Tibial nerve (tissue), 4 donors: ENCODE results near the gene AVP. TPM values are rescaled to one million over a fixed set of nuclear protein-coding genes. Genes with fewer than 3 reads are reported as not detected.

Source experiments
- DNase-seq, 2 donors: peaks; one replicate each; pipeline ENCODE4 v3.0.0-alpha.2; 2019; ENCODE audit warnings: low spot score in 2 of 2
- H3K27ac ChIP-seq, 4 donors: fragments of 200-600 bp; sonication (generic) in 3 of 4; one replicate each; pipeline ENCODE4 v1.5.1; 2017 to 2019; ENCODE audit warnings: mild to moderate bottlenecking in 1 of 4
- H3K27me3 ChIP-seq, 2 donors: fragments of 200-600 bp; sonication (generic) in 1 of 2; one replicate each; pipeline versions ENCODE4 v1.5.1 to v1.6.0; 2017 to 2019
- H3K36me3 ChIP-seq, 3 donors: fragments of 200-600 bp; sonication (generic); one replicate each; pipeline ENCODE4 v1.5.1; 2018 to 2019
- H3K4me1 ChIP-seq, 4 donors: fragments of 200-600 bp; sonication (generic) in 3 of 4; one replicate each; pipeline ENCODE4 v1.5.1; 2017 to 2019
- H3K4me3 ChIP-seq, 4 donors: fragments of 200-600 bp; sonication (generic) in 3 of 4; one replicate each; pipeline ENCODE4 v1.5.1; 2017 to 2019; ENCODE audit warnings: mild to moderate bottlenecking in 1 of 4, moderate library complexity in 1 of 4
- H3K9me3 ChIP-seq, 4 donors: fragments of 200-600 bp; sonication (generic) in 3 of 4; one replicate each; pipeline ENCODE4 v1.5.1; 2017 to 2019
- CTCF ChIP-seq, 5 experiments: fragments of 200-600 bp in 3 of 5; fragments of 450-650 bp in 2 of 5; sonication (generic) in 3 of 5; IDR thresholded peaks; one replicate each; pipeline ENCODE4 v1.5.1; 2016 to 2019; ENCODE audit warnings: antibody characterized with exemption in 5 of 5, mild to moderate bottlenecking in 3 of 5, moderate library complexity in 2 of 5
- EP300 ChIP-seq, 2 donors: sonication (generic); formaldehyde crosslinking; IDR thresholded peaks; one replicate each; pipeline ENCODE4 v1.6.1; 2017; ENCODE audit warnings: antibody characterized with exemption in 2 of 2, mild to moderate bottlenecking in 1 of 2
- POLR2A ChIP-seq, 2 donors: fragments of 450-650 bp; IDR thresholded peaks; one replicate each; pipeline ENCODE4 v1.6.1; 2017; ENCODE audit warnings: antibody characterized with exemption in 2 of 2, mild to moderate bottlenecking in 2 of 2, moderate library complexity in 2 of 2
- WGBS, 2 donors: methylation state at CpG; one replicate each; pipeline ENCODE4 v1.1.5; 2018; 5-methylcytosine and 5-hydroxymethylcytosine counted together
- total RNA-seq, 4 donors: library from RNA; depleted of rRNA; stranded (reverse); fragments of >200 nt; gene quantifications; one replicate each; pipeline ENCODE4 v1.1.0, GENCODE V29; 2016

The AVP gene
- not detected for total RNA-seq

DNA sequence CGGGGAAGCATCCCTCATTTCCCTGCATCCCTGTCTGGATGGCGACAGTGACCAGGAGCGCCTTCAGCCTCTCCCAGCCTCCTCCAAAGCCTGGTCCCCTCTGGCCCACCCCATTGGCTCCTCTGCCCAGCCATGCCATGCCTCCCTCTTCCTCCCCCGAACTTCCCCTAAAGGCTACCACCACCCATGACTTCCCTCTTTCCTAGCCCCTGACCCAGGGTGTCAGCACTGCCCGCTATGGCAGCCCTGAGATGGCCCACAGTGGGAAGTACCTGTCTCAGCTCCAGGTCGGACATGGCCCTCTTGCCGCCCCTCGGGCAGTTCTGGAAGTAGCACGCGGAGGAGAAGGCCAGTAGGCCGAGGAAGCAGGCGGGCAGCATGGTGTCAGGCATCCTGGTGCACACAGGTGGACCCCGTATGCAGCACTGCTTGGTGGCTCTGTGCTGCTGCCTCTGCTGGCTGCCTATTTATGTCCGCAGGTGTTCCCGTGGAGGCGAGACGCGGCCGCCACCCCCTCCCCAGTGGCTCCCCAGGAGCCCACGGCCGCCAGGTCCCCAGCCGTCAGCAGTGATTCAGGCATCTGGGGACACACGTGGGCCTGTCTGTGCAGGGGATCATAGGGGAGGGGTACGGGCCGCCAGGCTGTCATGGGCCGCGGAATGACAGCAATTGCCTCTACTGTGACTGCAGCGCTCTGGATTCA, at the start of gene AVP:
Gene AVP (minus strand): TSS at position 442 of the 703 bp plus-strand sequence. CDS start 50 bp downstream, at position 392.
- TF ChIP-seq CTCF (IDR thresholded peaks at IDR 0.05) = no peak
- TF ChIP-seq POLR2A (IDR thresholded peaks at IDR 0.05) = no peak
- no peak for TF ChIP-seq EP300 (IDR thresholded peaks at IDR 0.05)
- no peak for DNase-seq
- no peak within 1 kb of the TSS for H3K27ac ChIP-seq
- WGBS, 2 donors = 69 to 86% methylated on average over 15 to 28 of the region's 28 CpGs
- no peak within 1 kb of the TSS for H3K4me3 ChIP-seq
- peaks cover 0 to 28% (median 2%) of the 10 kb centered on the region in 4 donors for H3K4me1 ChIP-seq
- peaks cover 0 to 60% of the 10 kb centered on the region in 2 donors for H3K27me3 ChIP-seq
- no peaks in the 10 kb centered on the region for H3K9me3 ChIP-seq
- H3K36me3 ChIP-seq = no peaks in the 10 kb centered on the region

GRCh38 chr20:3134151-3134550, 49.6 kb upstream of the AVP start:
- no peaks in the 10 kb centered on the region for H3K9me3 ChIP-seq
- no peak overlapping the region for H3K27ac ChIP-seq
- H3K27me3 ChIP-seq = no peaks in the 10 kb centered on the region
- 52 to 53% methylated on average over 3 of the region's 3 CpGs for WGBS, 2 donors
- H3K4me1 ChIP-seq = peaks cover 0 to 7% (median 0%) of the 10 kb centered on the region in 4 donors
- H3K36me3 ChIP-seq = no peaks in the 10 kb centered on the region
- no peak for DNase-seq
- no peak overlapping the region for H3K4me3 ChIP-seq
- TF ChIP-seq POLR2A (IDR thresholded peaks at IDR 0.05) (no peak), EP300 (IDR thresholded peaks at IDR 0.05) (no peak), CTCF (IDR thresholded peaks at IDR 0.05) (no peak)

DNA sequence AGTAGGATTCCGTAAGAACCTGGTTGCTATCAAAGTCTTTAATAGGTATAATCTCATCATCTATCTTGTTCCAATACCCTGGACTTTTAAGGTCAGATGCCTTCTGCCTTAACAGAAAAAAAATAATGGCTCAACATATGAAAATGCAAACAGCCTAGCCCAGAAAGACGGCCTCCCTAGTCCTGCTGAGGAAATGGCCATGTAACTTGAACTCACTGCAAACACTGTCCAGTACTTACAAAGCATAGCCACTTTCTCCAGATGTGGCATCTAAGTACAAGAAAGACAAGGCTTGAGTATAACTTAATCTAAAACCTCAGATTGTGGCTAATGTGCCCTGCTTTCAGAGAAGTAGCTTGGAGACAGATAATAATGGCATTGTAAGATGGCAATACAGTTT, 48.6 kb upstream of the AVP start:
- no peaks in the 10 kb centered on the region for H3K9me3 ChIP-seq
- no peaks in the 10 kb centered on the region for H3K36me3 ChIP-seq
- no peak overlapping the region for H3K27ac ChIP-seq
- TF ChIP-seq EP300 (IDR thresholded peaks at IDR 0.05) (no peak), POLR2A (IDR thresholded peaks at IDR 0.05) (no peak), CTCF (IDR thresholded peaks at IDR 0.05) (no peak)
- H3K27me3 ChIP-seq = no peaks in the 10 kb centered on the region
- 80 to 94% methylated on average over 2 of the region's 2 CpGs for WGBS, 2 donors
- no peak for DNase-seq
- H3K4me1 ChIP-seq = peaks cover 0 to 7% (median 0%) of the 10 kb centered on the region in 4 donors
- no peak overlapping the region for H3K4me3 ChIP-seq

GRCh38 chr20:3130051-3130600, 45.6 kb upstream of the AVP start:
- 95 to 96% methylated on average over 2 of the region's 2 CpGs for WGBS, 2 donors
- peaks cover 0 to 8% (median 0%) of the 10 kb centered on the region in 3 donors for H3K36me3 ChIP-seq
- no peaks in the 10 kb centered on the region for H3K9me3 ChIP-seq
- H3K27me3 ChIP-seq = no peaks in the 10 kb centered on the region
- TF ChIP-seq CTCF (IDR thresholded peaks at IDR 0.05) = no peak
- TF ChIP-seq POLR2A (IDR thresholded peaks at IDR 0.05) = no peak
- H3K4me3 ChIP-seq = no peak overlapping the region
- DNase-seq = no peak
- no peak overlapping the region for H3K27ac ChIP-seq
- H3K4me1 ChIP-seq = peaks cover 0 to 7% (median 0%) of the 10 kb centered on the region in 4 donors

DNA sequence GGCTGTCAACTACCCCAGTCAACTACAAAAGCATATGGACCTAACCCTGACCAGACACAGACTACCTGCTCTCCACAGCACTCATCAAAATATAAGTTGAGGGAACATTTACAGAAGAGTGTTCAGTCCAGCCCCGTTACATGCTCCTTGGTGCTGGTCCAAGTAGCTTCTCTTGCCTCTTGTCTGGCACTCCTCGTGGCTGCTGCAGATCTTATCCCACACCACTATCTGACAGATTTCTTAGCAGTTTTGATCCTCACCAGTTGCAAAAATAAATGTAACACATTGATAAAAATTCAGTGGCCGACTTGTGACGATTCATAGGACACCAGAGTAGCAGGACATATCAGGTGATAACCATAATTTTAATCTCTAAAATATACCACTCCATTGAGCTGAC, 44.6 kb upstream of the AVP start:
- Histone ChIP-seq H3K27ac (no peak overlapping the region), H3K9me3 (no peaks in the 10 kb centered on the region), H3K27me3 (no peaks in the 10 kb centered on the region), H3K4me3 (no peak overlapping the region), H3K36me3 (peaks cover 0 to 18% (median 0%) of the 10 kb centered on the region in 3 donors), H3K4me1 (peaks cover 0 to under 1% (median 0%) of the 10 kb centered on the region in 4 donors)
- TF ChIP-seq EP300 (IDR thresholded peaks at IDR 0.05) (no peak), CTCF (IDR thresholded peaks at IDR 0.05) (no peak), POLR2A (IDR thresholded peaks at IDR 0.05) (no peak)
- 77 to 84% methylated on average over 4 of the region's 4 CpGs for WGBS, 2 donors
- DNase-seq = no peak
